Left renal cortex interstitium (tissue), 4 donors: ENCODE results near the gene JUNB. TPM values are rescaled to one million over a fixed set of nuclear protein-coding genes. Genes with fewer than 3 reads are reported as not detected.
A peak's percentile ranks its signal among the peaks of the same experiment; 100 is the strongest.

ENCODE experiments used
- DNase-seq, 4 donors: peaks; one replicate each; pipeline ENCODE4 v3.0.0-alpha.2; 2013; ENCODE audit warnings: low read depth in 4 of 4, low spot score in 2 of 4, missing footprints in 1 of 4
- polyA plus RNA-seq, 4 donors: library from polyadenylated mRNA; unstranded; fragments of 120-200 nt; gene quantifications; one replicate each; pipeline ENCODE4 v1.2.1, GENCODE V29; 2013; ENCODE audit not compliant: insufficient read length in 4 of 4

Gene JUNB
- polyA plus RNA-seq, result 10 to 100 TPM; 15.6 to 78.0 (median 30.9) TPM

GRCh38 chr19:12791345-12792050 is at the start of gene JUNB:
JUNB (plus strand) TSS chr19:12791486; CDS start chr19:12791772, 286 bp downstream.
- DNase-seq, result peak in 2 of 4 donors; percentile 85 to 88

DNA sequence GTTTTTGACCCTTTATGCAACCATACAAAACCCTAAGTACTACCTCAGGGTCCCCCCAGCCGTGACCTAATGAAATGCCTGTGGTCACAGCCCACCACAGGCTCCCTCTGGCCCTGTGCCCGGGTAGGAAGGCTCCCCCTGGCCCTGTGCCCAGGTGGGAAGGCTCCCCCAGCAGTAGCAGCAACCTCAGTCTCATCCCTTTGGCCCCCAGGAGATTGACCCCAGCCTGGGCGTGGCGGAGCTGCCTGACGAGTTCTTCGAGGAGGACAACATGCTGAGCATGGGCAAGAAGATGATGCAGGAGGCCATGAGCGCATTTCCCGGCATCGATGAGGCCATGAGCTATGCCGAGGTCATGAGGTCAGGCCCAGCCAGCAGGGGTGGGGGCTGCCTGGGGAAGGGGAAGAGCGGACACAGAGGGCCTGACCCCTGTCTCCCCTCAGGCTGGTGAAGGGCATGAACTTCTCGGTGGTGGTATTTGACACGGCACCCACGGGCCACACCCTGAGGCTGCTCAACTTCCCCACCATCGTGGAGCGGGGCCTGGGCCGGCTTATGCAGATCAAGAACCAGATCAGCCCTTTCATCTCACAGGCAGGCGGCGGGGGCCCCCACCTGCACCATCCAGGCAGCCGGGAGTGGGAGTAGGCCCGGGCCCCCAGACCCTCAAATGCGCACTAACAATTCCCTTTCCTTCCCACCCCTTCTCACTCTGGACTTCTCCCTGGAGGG is 46.0 kb upstream of the JUNB start:
- DNase-seq, result no peak

GRCh38 chr19:12748489-12748888 is 42.8 kb upstream of the JUNB start:
- DNase-seq, result no peak

DNA sequence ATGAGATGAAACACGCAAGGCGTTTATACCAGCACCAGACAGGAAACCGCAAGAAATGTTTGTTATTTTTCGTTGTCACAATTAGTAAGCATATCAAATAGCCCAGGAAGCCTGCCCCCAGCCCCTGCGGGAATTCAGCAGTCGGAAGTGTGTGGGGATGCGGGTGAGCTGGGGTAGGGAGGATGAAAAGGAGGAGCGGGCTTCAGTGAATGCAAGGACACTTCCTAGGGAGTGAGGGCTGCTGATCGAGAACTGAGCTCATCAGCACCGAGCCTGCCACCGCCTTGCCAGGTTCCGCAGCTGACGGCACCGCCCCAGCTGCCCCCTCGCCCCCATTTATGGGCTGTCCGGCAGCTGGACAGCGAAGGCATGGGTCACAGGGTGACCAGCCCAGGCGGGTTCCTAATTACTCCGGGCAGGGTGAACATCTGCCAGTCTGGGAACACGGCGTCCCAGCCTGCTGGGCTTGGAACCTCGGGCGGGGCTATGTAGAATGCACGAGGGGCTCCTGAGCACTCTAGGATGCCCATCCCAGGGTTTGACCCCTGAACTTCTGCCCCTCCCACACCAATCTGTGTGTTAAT is 41.3 kb upstream of the JUNB start:
- DNase-seq, result no peak

- DNase-seq, result no peak
Observed at GRCh38 chr19:12750851-12751250, 40.4 kb upstream of the JUNB start.

DNA sequence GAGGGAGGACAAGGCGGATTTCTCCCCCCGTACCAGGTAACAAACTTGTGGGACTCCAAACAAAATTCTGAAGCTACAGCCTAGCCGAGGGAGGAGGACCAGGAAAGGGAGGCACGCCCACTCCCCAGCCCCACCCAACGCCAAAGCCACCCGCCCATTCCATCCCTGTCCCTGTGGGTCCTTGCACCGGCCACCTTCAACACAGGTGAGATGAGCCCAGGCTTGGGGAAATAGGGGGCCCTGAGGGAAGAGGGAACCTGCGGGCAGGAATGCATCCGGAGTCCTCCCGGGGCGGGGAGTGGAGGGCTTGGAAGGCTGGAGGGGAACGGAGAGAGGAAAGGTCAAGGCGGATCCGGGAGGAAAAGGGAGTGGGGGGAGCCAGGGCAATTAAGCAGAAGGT is 39.7 kb upstream of the JUNB start, which contains the start of gene BEST2:
TSS of gene BEST2 (plus strand) at position 157 of the 400 bp plus-strand sequence. CDS start 802 bp downstream, outside the sequence.
- DNase-seq, result no peak

DNA sequence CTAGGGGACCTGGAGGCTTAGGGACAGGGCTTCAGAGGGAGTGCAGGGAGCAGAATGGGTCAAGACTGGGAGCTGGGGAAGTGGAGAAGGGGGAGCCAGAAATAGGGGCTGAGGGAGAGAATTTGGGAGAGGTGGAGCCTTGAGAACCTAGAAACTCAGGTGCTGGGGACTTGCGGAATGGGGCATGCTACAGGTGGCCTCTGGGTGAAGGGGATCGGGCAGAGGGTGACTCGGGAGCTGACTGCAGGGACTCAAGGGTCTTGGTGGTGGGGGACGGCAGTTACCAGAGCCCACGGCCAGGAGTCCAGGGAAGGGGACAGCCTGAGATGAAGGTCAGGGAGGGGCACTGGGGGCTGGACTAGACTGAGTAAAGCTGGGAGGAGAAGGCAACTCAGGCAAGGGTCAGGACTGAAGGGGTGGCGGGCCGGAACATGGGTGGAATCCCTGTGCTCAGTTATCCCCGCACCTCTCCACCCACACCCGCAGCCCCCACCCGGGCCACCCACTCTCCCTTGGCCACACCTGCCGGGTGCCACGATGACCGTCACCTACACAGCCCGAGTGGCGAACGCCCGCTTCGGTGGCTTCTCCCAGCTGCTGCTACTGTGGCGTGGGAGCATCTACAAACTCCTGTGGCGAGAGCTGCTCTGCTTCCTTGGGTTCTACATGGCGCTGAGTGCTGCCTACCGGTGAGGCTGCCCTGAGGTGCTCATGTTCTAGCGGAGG is 39.1 kb upstream of the JUNB start:
- DNase-seq, result no peak

DNA sequence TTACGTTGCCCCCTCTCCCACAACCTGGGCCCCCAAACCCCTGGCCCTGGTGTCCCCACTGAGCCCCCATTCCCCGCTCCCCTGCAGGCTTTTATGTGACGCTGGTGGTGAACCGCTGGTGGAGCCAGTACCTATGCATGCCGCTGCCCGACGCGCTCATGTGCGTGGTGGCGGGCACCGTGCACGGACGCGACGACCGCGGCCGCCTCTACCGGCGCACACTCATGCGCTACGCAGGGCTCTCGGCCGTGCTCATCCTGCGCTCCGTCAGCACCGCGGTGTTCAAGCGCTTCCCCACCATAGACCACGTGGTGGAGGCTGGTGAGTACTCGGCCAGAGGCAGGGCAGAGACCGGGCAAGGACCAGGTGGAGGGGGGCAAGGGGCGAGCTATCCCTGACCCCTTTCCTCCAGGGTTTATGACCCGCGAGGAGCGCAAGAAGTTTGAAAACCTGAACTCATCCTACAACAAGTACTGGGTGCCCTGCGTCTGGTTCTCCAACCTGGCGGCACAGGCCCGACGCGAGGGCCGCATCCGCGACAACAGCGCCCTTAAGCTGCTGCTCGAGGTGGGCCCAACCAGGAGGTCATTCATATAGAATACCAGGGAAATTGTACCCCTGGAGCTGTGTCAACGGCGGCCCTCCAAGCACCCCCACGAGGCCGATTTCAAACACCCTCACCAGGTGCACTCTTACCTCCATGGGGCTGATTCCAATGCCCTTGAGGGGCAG is 36.7 kb upstream of the JUNB start:
- no peak for DNase-seq

DNA sequence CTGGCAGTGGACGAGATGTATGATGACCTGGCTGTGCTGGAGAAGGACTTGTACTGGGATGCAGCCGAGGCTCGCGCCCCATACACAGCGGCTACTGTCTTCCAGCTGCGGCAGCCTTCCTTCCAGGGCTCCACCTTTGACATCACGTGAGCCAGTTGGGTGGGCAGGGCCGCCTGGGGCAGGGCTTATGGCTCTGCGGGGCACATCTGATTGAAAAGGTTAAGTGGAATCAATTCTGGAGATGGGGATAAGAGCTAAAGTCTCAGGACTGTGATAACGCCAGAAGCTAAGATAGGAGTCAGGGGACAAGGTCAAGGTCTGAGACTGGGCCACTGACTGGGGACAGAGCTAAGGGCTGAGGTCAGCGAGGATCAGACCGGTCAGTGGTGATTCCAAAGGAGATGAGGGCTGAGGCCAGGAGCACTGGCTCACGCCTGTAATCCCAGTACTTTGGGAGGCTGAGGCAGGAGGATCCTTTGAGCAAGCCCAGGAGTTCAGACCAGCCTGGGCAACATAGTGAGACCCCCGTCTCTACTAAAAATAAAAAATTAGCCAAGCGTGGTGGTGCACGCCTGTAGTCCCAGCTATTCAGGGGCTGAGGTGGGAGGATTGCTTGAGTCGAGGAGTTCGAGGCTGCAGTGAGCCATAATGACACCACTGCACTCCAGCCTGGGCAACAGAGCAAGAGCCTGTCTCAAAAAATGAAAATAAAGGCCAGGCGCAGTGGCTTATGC is 35.0 kb upstream of the JUNB start:
- no peak for DNase-seq

- DNase-seq, result no peak
Observed at GRCh38 chr19:12757544-12758274, 33.6 kb upstream of the JUNB start.

DNA sequence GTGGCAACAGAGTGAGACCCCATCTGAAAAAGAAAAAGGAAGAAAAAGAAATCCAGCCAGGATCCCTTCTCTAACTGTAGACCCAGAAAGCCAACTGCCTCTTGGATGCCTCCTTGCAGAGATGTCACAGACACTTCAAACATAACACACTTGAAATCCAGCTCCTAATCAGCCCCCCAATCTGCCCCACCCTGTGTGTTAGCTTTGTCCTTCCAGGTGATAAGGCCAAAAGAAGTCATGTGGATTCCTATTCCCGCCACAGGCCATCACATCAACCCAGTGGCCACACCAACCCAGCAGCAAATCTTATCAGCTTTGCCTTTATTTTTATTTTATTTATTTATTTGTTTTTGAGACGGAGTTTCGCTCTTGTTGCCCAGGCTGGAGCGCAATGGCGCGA is 31.6 kb upstream of the JUNB start:
- DNase-seq, result no peak

- no peak for DNase-seq
Observed at GRCh38 chr19:12763100-12763499, 28.2 kb upstream of the JUNB start.

GRCh38 chr19:12764698-12765097 is 26.6 kb upstream of the JUNB start:
- DNase-seq, result no peak

DNA sequence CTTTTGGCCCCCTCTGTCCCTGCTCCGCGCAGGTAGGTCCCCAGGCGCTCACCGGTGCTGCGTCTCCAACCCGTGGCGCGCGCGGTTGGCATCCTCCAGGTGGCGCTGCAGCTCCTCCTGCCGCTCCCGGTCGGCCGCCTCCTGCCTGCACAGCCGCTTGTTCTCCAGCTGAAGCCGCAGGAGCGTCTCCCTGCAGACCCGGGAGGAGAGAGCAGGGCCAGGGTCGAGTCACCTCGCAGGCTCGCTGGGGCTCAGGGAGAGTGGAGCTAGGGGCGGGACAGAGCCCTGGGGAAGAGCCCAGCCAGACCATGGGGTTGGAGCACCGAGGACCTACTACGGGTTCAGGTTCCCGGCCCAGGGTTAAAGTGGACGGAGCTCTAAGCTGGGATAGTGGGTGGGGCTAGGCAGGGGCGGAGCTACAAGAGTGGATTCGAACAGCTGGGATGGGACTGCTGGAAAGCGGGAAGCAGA is 25.2 kb upstream of the JUNB start:
- DNase-seq, result no peak

- no peak for DNase-seq
Observed at GRCh38 chr19:12767150-12767549, 24.1 kb upstream of the JUNB start.

DNA sequence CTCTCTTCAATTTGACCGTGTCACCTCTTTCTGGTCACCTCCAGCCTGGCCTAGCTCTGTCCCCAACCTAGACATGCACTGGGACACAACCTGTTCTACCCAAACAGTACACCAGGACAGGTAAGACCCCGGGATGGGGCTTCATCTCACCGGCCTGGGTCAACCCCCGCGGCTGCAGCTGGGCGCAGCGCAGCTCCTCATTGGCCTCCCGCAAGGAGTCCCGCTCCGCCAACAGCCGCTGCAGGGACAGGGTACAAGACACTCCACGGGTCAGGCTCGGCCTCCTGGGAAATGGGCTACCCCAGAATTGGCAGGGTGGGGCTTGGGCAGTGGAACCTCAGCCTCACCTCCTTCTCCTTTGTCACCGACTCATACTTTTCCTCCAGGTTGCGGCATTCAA is 23.6 kb upstream of the JUNB start:
- DNase-seq, result no peak

- DNase-seq, result no peak
Observed at GRCh38 chr19:12769689-12770088, 21.6 kb upstream of the JUNB start.

- DNase-seq, result no peak
Observed at GRCh38 chr19:12770922-12771321, 20.4 kb upstream of the JUNB start.

- no peak for DNase-seq
Observed at GRCh38 chr19:12772323-12772722, 19.0 kb upstream of the JUNB start.
